ENCODE results near the gene NAV2.
A peak's percentile ranks its signal among the peaks of the same experiment; 100 is the strongest.

NAV2 gene

GRCh38 chr11:19978668-19979518, 266.3 kb downstream of the NAV2 start:
- no peak overlapping the region for H3K4me3 ChIP-seq (ENCODE audit: low read length)
- no peaks in the 10 kb centered on the region for H3K9me3 ChIP-seq (ENCODE audit: insufficient read depth, low read depth, low read length)
- no peak overlapping the region for H3K27ac ChIP-seq (ENCODE audit: low read depth, low read length)
- no peaks in the 10 kb centered on the region for H3K27me3 ChIP-seq (ENCODE audit: insufficient read depth, low read length)
- 96% methylated on average over 5 of the region's 8 CpGs for WGBS
- peaks cover 10% of the 10 kb centered on the region; the same call in 1 of the 2 replicates for H3K36me3 ChIP-seq (ENCODE audit: insufficient read depth, low read length)
- H3K9ac ChIP-seq (ENCODE audit: low read depth, low read length) = no peak overlapping the region
- H3K4me1 ChIP-seq (ENCODE audit: insufficient read depth, low read length) = no peaks in the 10 kb centered on the region

- no peak overlapping the region for H3K4me3 ChIP-seq (ENCODE audit: low read length)
- no peak overlapping the region for H3K9ac ChIP-seq (ENCODE audit: low read depth, low read length)
- 93% methylated on average over 5 of the region's 5 CpGs for WGBS
- no peaks in the 10 kb centered on the region for H3K9me3 ChIP-seq (ENCODE audit: insufficient read depth, low read depth, low read length)
- H3K36me3 ChIP-seq (ENCODE audit: insufficient read depth, low read length) = peaks cover 16% of the 10 kb centered on the region; the same call in 1 of the 2 replicates
- H3K27ac ChIP-seq (ENCODE audit: low read depth, low read length) = no peak overlapping the region
- no peaks in the 10 kb centered on the region for H3K4me1 ChIP-seq (ENCODE audit: insufficient read depth, low read length)
- no peaks in the 10 kb centered on the region for H3K27me3 ChIP-seq (ENCODE audit: insufficient read depth, low read length)
Measured at GRCh38 chr11:19979519-19979845, 266.8 kb downstream of the NAV2 start.

- H3K27ac ChIP-seq (ENCODE audit: low read depth, low read length) = no peak overlapping the region
- no peak overlapping the region for H3K9ac ChIP-seq (ENCODE audit: low read depth, low read length)
- no peaks in the 10 kb centered on the region for H3K27me3 ChIP-seq (ENCODE audit: insufficient read depth, low read length)
- 89% methylated on average over 1 of the region's 1 CpG for WGBS
- H3K4me3 ChIP-seq (ENCODE audit: low read length) = no peak overlapping the region
- H3K9me3 ChIP-seq (ENCODE audit: insufficient read depth, low read depth, low read length) = no peaks in the 10 kb centered on the region
- H3K36me3 ChIP-seq (ENCODE audit: insufficient read depth, low read length) = peaks cover 19% of the 10 kb centered on the region; the same call in 1 of the 2 replicates
- 0 out of 2 replicates have a peak, but pooled peaks cover 4% of the 10 kb centered on the region for H3K4me1 ChIP-seq (ENCODE audit: insufficient read depth, low read length)
Measured at GRCh38 chr11:19980388-19980787, 267.8 kb downstream of the NAV2 start.

GRCh38 chr11:19980957-19981669, 268.5 kb downstream of the NAV2 start:
- Histone ChIP-seq H3K27ac (ENCODE audit: low read depth, low read length) (no peak overlapping the region), H3K4me3 (ENCODE audit: low read length) (no peak overlapping the region)

DNA sequence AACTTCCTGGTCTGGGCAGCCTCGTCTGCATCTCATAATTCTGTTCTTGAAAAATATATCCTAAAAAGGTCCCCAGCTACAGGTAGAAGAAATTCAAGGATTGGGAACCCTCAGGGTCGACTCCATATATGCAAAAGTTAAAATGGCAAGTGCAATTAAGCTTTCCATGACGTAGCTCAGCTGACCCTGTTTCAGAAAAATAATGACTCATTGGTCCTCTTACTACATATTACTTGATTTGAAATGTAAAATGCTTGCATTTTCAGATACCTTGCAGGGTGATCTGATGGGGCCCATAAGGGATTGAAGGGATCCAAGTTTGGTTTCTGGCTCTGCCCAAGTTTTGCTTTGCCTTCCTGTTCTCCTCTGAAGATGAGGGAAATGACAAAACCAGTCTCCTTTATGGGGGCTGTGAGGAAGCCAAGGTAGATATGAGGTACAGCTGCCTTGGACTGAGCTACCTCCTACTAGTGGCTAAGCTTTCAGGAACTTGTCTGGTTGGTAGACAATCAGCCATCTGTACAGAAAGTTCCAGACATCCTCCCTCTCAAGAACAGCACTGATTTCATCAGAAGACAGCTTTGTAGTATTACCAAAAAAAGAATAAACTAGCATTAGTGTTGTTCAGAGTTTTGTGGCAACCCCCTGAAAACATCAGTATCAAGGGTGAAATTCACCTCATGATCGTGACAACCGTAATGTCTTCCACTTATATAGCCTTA, 270.3 kb downstream of the NAV2 start:
- Histone ChIP-seq H3K9me3 (ENCODE audit: insufficient read depth, low read depth, low read length) (no peaks in the 10 kb centered on the region), H3K4me3 (ENCODE audit: low read length) (no peak overlapping the region), H3K27ac (ENCODE audit: low read depth, low read length) (no peak overlapping the region), H3K9ac (ENCODE audit: low read depth, low read length) (no peak overlapping the region), H3K27me3 (ENCODE audit: insufficient read depth, low read length) (no peaks in the 10 kb centered on the region), H3K4me1 (ENCODE audit: insufficient read depth, low read length) (peaks cover 14% of the 10 kb centered on the region), H3K36me3 (ENCODE audit: insufficient read depth, low read length) (peaks cover 11% of the 10 kb centered on the region; the same call in 1 of the 2 replicates)
- 93% methylated on average over 5 of the region's 5 CpGs for WGBS

More at GRCh38 chr11:19980957-19981669, 268.5 kb downstream of the NAV2 start:
- Histone ChIP-seq H3K9ac (ENCODE audit: low read depth, low read length) (no peak overlapping the region), H3K36me3 (ENCODE audit: insufficient read depth, low read length) (peaks cover 19% of the 10 kb centered on the region; the same call in 1 of the 2 replicates), H3K27me3 (ENCODE audit: insufficient read depth, low read length) (no peaks in the 10 kb centered on the region), H3K9me3 (ENCODE audit: insufficient read depth, low read depth, low read length) (no peaks in the 10 kb centered on the region), H3K4me1 (ENCODE audit: insufficient read depth, low read length) (0 out of 2 replicates have a peak, but pooled peaks cover 4% of the 10 kb centered on the region)
- WGBS = 75% methylated on average over 8 of the region's 8 CpGs

- no peaks in the 10 kb centered on the region for H3K9me3 ChIP-seq (ENCODE audit: insufficient read depth, low read depth, low read length)
- no peaks in the 10 kb centered on the region for H3K27me3 ChIP-seq (ENCODE audit: insufficient read depth, low read length)
- H3K9ac ChIP-seq (ENCODE audit: low read depth, low read length) = no peak overlapping the region
Measured at GRCh38 chr11:19984048-19984742, 271.6 kb downstream of the NAV2 start.

DNA sequence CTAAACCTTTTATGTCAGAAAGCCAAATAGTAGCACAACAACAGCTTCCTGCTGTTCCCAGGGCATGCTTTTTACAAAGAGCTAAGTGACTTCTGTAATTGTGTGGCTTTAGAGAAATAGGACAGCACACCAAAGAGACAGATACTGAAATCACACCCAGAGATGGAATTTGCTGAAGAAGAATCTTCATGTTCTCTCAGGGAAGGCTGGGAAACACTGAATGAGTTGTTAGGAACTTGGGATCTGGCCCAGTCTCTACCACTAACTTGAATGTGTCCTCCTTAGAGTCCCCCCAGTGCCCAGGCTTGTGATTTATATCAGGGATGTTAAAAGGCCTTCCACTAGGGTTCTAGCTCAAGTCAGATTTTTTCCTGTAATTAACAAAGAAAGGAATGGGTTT, 272.5 kb downstream of the NAV2 start:
- Histone ChIP-seq H3K9me3 (ENCODE audit: insufficient read depth, low read depth, low read length) (no peaks in the 10 kb centered on the region), H3K27ac (ENCODE audit: low read depth, low read length) (no peak overlapping the region), H3K9ac (ENCODE audit: low read depth, low read length) (no peak overlapping the region), H3K36me3 (ENCODE audit: insufficient read depth, low read length) (peaks cover 11% of the 10 kb centered on the region; the same call in 1 of the 2 replicates), H3K4me3 (ENCODE audit: low read length) (no peak overlapping the region), H3K4me1 (ENCODE audit: insufficient read depth, low read length) (peaks cover 26% of the 10 kb centered on the region), H3K27me3 (ENCODE audit: insufficient read depth, low read length) (no peaks in the 10 kb centered on the region)

More at GRCh38 chr11:19984048-19984742, 271.6 kb downstream of the NAV2 start:
- WGBS = 93% methylated on average over 8 of the region's 8 CpGs
- peaks cover 26% of the 10 kb centered on the region for H3K4me1 ChIP-seq (ENCODE audit: insufficient read depth, low read length)
- H3K27ac ChIP-seq (ENCODE audit: low read depth, low read length) = no peak overlapping the region
- peaks cover 11% of the 10 kb centered on the region; the same call in 1 of the 2 replicates for H3K36me3 ChIP-seq (ENCODE audit: insufficient read depth, low read length)
- H3K4me3 ChIP-seq (ENCODE audit: low read length) = no peak overlapping the region

DNA sequence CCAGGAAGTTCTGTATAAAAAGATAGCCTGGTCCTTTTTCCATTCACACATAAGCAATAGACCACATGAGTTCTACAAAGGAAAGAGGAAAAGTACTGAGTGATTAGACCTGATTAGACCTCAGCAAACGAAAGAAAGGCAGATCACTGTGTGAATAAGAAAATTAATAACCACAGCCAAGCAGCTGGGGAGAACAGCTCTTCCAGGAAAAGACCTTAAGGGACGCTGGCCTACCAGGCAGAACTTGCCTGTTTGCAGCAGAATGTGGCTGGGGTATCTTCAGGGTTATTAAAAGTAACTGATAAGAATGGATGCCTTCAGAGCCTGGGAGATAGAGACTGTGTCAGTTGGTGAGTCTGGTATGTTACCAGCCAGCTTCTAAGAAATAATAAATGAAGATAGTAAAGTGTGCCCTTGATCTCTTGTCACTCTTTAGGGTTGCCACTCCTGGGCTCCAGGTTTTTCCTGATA, 274.7 kb downstream of the NAV2 start:
- Histone ChIP-seq H3K9ac (ENCODE audit: low read depth, low read length) (no peak overlapping the region), H3K4me3 (ENCODE audit: low read length) (no peak overlapping the region), H3K36me3 (ENCODE audit: insufficient read depth, low read length) (peaks cover 11% of the 10 kb centered on the region; the same call in 1 of the 2 replicates), H3K4me1 (ENCODE audit: insufficient read depth, low read length) (peaks cover 26% of the 10 kb centered on the region), H3K27ac (ENCODE audit: low read depth, low read length) (no peak overlapping the region), H3K27me3 (ENCODE audit: insufficient read depth, low read length) (no peaks in the 10 kb centered on the region), H3K9me3 (ENCODE audit: insufficient read depth, low read depth, low read length) (no peaks in the 10 kb centered on the region)
- 93% methylated on average over 2 of the region's 2 CpGs for WGBS

DNA sequence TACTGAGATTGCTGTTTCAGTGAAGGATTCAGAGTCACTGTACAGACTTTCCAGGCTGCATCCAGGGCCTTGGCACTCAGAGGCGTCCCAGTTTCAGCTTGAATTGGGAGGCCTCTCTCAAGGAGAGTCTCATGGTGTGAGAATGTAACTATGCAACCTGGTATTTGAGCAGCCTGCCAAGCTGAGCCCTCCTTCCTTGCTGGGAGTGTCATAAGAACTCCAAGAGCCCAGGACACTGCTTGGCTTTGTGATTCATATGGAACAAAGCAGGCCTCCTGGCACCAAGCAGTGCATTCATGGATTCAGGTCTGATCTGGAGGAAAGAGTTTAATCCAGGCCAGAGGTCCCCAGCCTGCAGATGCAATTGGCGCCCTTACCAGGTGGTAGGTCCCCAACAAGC, 276.0 kb downstream of the NAV2 start:
- Histone ChIP-seq H3K9me3 (ENCODE audit: insufficient read depth, low read depth, low read length) (no peaks in the 10 kb centered on the region; the same call in 1 of the 2 replicates), H3K27me3 (ENCODE audit: insufficient read depth, low read length) (no peaks in the 10 kb centered on the region), H3K9ac (ENCODE audit: low read depth, low read length) (no peak overlapping the region; the same call in 1 of the 2 replicates), H3K4me3 (ENCODE audit: low read length) (no peak overlapping the region), H3K4me1 (ENCODE audit: insufficient read depth, low read length) (peaks cover 26% of the 10 kb centered on the region), H3K36me3 (ENCODE audit: insufficient read depth, low read length) (peaks cover 20% of the 10 kb centered on the region), H3K27ac (ENCODE audit: low read depth, low read length) (peak overlapping the region; percentile 45; the same call in 1 of the 2 replicates)
- WGBS = 21% methylated on average over 2 of the region's 2 CpGs

GRCh38 chr11:19989191-19989590, 276.6 kb downstream of the NAV2 start:
- Histone ChIP-seq H3K9me3 (ENCODE audit: insufficient read depth, low read depth, low read length) (no peaks in the 10 kb centered on the region; the same call in 1 of the 2 replicates), H3K4me1 (ENCODE audit: insufficient read depth, low read length) (peaks cover 26% of the 10 kb centered on the region), H3K27me3 (ENCODE audit: insufficient read depth, low read length) (no peaks in the 10 kb centered on the region), H3K36me3 (ENCODE audit: insufficient read depth, low read length) (peaks cover 15% of the 10 kb centered on the region), H3K9ac (ENCODE audit: low read depth, low read length) (no peak overlapping the region), H3K27ac (ENCODE audit: low read depth, low read length) (no peak overlapping the region), H3K4me3 (ENCODE audit: low read length) (no peak overlapping the region)
- 93% methylated on average over 2 of the region's 2 CpGs for WGBS
